Nephron progenitor cell (in vitro differentiated cells): ENCODE results near the gene JAZF1.

Source experiments
- DNase-seq: peaks from one replicate; pipeline ENCODE4 v3.0.0; 2021
- H3K27ac Mint-ChIP-seq: 2 replicates; pipeline ENCODE4 v1.8.0; 2021; ENCODE audit warnings: mild to moderate bottlenecking, moderate library complexity, mixed read lengths
- H3K27me3 Mint-ChIP-seq: 2 replicates; pipeline ENCODE4 v1.8.0; 2021; ENCODE audit warnings: mild to moderate bottlenecking, low read depth, mixed read lengths; ENCODE audit not compliant: poor library complexity
- H3K36me3 Mint-ChIP-seq: 2 replicates; pipeline ENCODE4 v1.8.0; 2021; ENCODE audit warnings: low read depth, mixed read lengths
- H3K4me1 Mint-ChIP-seq: 2 replicates; pipeline ENCODE4 v1.8.0; 2021; ENCODE audit warnings: mixed read lengths
- H3K4me3 Mint-ChIP-seq: 2 replicates; pipeline ENCODE4 v1.8.0; 2021; ENCODE audit warnings: mild to moderate bottlenecking, moderate library complexity, mixed read lengths
- H3K9me3 Mint-ChIP-seq: 2 replicates; pipeline ENCODE4 v1.8.0; 2021; ENCODE audit warnings: mild to moderate bottlenecking, moderate library complexity, mixed read lengths
- TF ChIP-seq, protein P1 (sequence below): fragments of 200-600 bp; sonication (generic); IDR thresholded peaks from 2 replicates; pipeline ENCODE4 v1.5.0; 2021; ENCODE audit warnings: antibody characterized with exemption

JAZF1 gene

DNA sequence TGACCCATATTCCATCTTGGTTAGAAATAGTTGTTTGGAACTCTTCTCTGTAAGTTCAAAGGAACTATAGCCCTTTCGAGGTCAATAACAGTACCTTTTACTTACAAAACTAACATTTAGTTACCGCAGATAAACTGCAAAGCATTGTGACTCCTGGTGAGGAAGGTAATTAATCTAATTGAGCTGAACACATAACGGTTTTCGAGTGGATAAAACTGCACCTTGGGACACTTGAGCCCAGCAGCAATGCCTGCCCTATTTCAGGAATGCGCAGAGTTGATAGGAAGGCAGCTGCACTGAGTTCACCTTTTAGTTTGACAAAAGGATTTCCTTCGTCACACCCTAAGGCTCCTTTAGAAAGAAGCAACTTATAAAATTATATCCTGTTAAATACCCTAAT, 75.4 kb downstream of the JAZF1 start:
- TF ChIP-seq, protein P1, sequence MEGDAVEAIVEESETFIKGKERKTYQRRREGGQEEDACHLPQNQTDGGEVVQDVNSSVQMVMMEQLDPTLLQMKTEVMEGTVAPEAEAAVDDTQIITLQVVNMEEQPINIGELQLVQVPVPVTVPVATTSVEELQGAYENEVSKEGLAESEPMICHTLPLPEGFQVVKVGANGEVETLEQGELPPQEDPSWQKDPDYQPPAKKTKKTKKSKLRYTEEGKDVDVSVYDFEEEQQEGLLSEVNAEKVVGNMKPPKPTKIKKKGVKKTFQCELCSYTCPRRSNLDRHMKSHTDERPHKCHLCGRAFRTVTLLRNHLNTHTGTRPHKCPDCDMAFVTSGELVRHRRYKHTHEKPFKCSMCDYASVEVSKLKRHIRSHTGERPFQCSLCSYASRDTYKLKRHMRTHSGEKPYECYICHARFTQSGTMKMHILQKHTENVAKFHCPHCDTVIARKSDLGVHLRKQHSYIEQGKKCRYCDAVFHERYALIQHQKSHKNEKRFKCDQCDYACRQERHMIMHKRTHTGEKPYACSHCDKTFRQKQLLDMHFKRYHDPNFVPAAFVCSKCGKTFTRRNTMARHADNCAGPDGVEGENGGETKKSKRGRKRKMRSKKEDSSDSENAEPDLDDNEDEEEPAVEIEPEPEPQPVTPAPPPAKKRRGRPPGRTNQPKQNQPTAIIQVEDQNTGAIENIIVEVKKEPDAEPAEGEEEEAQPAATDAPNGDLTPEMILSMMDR = no peak
- peaks cover 10% of the 10 kb centered on the region for H3K27me3 Mint-ChIP-seq
- H3K4me1 Mint-ChIP-seq = peaks cover 24% of the 10 kb centered on the region
- no peak overlapping the region for H3K4me3 Mint-ChIP-seq
- no peak overlapping the region for H3K27ac Mint-ChIP-seq
- DNase-seq = no peak
- H3K9me3 Mint-ChIP-seq = no peaks in the 10 kb centered on the region
- no peaks in the 10 kb centered on the region for H3K36me3 Mint-ChIP-seq

DNA sequence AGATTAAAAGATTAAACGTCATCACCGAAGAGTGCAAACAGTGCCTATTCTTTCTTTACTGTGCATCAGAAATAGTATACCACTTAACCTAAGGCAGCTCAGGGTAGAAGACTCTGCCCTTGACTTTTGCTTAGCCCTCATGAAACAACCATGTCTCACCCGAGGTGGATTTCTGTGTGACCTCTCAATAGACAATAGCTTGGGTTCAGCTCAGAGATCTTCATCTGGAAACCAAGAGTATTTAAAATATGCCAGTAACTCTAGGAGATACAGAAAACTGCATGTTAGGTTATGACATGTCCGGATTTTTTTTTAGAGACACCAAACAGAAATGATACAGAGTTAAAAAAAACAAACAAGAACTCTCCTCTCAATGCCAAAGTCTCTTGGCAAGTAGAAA, 75.8 kb downstream of the JAZF1 start:
- DNase-seq = no peak
- Mint-ChIP-seq H3K27ac (no peak overlapping the region), H3K4me3 (no peak overlapping the region), H3K36me3 (no peaks in the 10 kb centered on the region), H3K4me1 (peaks cover 24% of the 10 kb centered on the region), H3K9me3 (no peaks in the 10 kb centered on the region), H3K27me3 (peaks cover 10% of the 10 kb centered on the region)
- TF ChIP-seq, protein P1 = no peak

DNA sequence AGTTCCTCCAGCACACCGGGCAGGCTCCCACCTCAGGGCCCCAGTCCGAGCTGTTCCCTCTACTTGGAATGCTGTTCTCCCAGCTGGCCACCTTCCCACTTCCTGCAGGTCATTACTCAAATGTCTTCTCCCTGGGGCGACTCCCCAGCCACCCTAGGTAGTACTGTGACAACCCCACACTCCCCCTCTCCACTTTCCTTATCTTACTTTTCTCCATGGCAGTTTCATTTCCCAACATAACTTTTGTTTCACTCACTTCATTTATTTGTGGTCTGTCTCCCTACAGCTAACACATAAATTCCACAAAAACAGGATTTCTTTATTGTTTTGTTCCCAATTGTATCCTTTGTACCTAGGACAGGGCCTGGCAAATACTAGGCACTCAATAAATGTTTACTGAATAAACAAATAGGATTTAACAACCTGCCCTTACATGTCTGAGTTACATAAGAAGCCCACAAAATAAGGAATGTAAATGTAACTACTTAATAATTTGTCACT, 76.5 kb downstream of the JAZF1 start:
- Mint-ChIP-seq H3K27ac (no peak overlapping the region), H3K36me3 (no peaks in the 10 kb centered on the region), H3K4me3 (no peak overlapping the region), H3K27me3 (peaks cover 14% of the 10 kb centered on the region), H3K4me1 (peaks cover 24% of the 10 kb centered on the region), H3K9me3 (no peaks in the 10 kb centered on the region)
- TF ChIP-seq, protein P1 = no peak
- no peak for DNase-seq

DNA sequence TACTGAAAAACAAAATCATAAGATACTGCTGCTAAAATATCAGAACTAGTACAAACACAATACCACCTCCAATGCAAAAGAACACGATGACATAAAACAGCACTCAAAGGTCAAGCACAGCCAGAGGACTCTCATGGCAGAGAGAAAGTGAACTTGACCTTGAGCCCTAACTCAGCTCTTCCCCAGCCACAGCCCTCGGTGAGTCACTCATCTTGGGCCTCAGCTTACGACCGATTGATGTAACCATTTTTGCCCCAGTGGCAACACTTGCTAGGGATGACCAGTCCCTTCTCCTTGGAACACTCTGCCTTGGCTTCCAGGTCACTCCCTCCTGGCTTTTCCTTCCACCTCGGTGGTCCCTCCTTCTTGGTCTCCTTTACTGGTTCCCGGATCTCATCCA, 77.8 kb downstream of the JAZF1 start:
- Mint-ChIP-seq H3K36me3 (no peaks in the 10 kb centered on the region), H3K4me3 (no peak overlapping the region), H3K27me3 (peaks cover 10% of the 10 kb centered on the region), H3K27ac (no peak overlapping the region), H3K9me3 (no peaks in the 10 kb centered on the region), H3K4me1 (peaks cover 24% of the 10 kb centered on the region)
- no peak for DNase-seq
- TF ChIP-seq, protein P1 = no peak

DNA sequence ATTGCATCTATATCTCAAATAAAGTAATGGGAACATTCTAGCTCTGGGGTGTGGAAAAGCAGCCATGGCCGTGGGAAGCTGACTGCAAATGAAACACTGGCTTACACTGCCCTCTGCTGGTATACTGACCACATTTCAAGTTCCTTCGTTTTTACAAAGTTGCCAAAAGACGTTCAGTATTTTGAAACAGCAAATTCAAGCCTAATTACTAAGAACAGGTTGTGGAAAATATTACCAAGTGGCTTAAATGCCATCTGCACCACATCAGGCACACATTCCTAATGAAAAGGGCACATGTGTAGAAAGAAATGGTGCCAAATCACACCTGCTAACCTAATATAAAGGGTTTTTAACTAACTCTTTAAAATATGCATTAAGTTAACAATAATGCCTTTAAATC, 83.9 kb downstream of the JAZF1 start:
- Mint-ChIP-seq H3K4me1 (no peaks in the 10 kb centered on the region), H3K27ac (no peak overlapping the region), H3K4me3 (no peak overlapping the region), H3K27me3 (peaks cover 4% of the 10 kb centered on the region), H3K9me3 (no peaks in the 10 kb centered on the region), H3K36me3 (no peaks in the 10 kb centered on the region)
- TF ChIP-seq, protein P1 = peak; percentile 77
- peak; percentile 56 for DNase-seq

DNA sequence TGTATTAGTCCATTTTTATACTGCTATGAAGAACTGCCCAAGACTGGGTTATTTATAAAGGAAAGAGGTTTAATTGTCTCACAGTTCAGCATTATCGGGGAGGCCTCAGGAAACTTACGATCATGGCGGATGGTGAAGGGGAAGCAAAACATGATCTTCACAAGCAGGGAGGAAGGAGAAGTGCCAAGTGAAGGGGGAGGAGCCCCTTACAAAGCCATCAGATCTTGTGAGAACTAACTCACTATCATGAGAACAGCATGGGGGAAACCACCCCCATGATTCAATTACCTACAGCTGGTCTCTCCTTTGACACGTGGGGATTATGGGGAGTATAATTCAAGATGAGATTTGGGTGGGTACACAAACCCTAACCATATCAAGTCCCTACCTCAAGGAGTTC, 85.4 kb downstream of the JAZF1 start:
- TF ChIP-seq, protein P1 = no peak
- H3K36me3 Mint-ChIP-seq = no peaks in the 10 kb centered on the region
- H3K4me3 Mint-ChIP-seq = no peak overlapping the region
- no peaks in the 10 kb centered on the region for H3K4me1 Mint-ChIP-seq
- H3K27ac Mint-ChIP-seq = no peak overlapping the region
- H3K9me3 Mint-ChIP-seq = no peaks in the 10 kb centered on the region
- DNase-seq = no peak
- H3K27me3 Mint-ChIP-seq = peaks cover 4% of the 10 kb centered on the region
